Stimulated activated naive CD8-positive, alpha-beta T cell treated with anti-CD3 and anti-CD28 coated beads, Interleukin-15, amount 100 ng/mL, for 72 hours (primary cell): Measurements from ENCODE around the gene SHC2.

Experiments
- ATAC-seq: fragments of 150-1000 bp; cut with Tn5 transposase; 2 replicates; pipeline ENCODE4 v1.10.0; 2021; ENCODE audit warnings: mild to moderate bottlenecking, moderate library complexity
- DNase-seq, 2 donors: peaks; one replicate each; pipeline ENCODE4 v3.0.0; 2021 to 2022
- H3K27ac Mint-ChIP-seq, 2 donors: one replicate each; pipeline ENCODE4 v1.8.0; 2022; ENCODE audit warnings: mild to moderate bottlenecking in 2 of 2, mixed read lengths in 2 of 2, moderate library complexity in 2 of 2
- H3K27me3 Mint-ChIP-seq: one replicate; pipeline ENCODE4 v1.8.0; 2022; ENCODE audit warnings: mixed read lengths
- H3K4me1 Mint-ChIP-seq: one replicate; pipeline ENCODE4 v1.8.0; 2022; ENCODE audit warnings: mild to moderate bottlenecking, mixed read lengths
- H3K4me3 Mint-ChIP-seq, 2 donors: one replicate each; pipeline ENCODE4 v1.8.0; 2022; ENCODE audit warnings: mild to moderate bottlenecking in 2 of 2, mixed read lengths in 2 of 2, moderate library complexity in 1 of 2
- H3K9me3 Mint-ChIP-seq, 2 donors: one replicate each; pipeline ENCODE4 v1.8.0; 2022; ENCODE audit warnings: mixed read lengths in 2 of 2

SHC2 gene

GRCh38 chr19:447816-448560 lies 12.8 kb downstream of the SHC2 start:
- no peak overlapping the region for H3K27ac Mint-ChIP-seq

DNA sequence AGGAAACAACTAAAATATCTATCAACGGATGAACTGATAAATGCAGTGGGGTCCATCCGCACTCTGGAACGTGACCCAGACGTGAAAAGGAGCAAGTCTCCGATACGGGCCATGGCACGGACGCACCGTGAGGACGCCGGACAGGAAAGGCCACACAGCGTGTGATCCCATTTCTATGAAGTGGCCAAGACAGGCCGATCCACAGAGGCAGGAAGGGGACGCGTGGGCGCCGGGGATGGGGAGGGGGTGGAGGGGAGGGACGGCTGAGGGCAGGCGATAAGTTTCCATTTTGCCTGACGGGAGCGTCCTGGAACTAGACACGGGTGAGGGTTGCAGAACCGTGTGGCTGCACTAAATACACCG lies 13.8 kb downstream of the SHC2 start:
- DNase-seq (no peak), ATAC-seq (no peak)
- H3K4me1 Mint-ChIP-seq, result no peaks in the 10 kb centered on the region
- H3K27ac Mint-ChIP-seq, result no peak overlapping the region
- H3K4me3 Mint-ChIP-seq, result no peak overlapping the region
- H3K9me3 Mint-ChIP-seq, result peaks cover 7 to 12% of the 10 kb centered on the region in 2 donors
- H3K27me3 Mint-ChIP-seq, result peaks cover 9% of the 10 kb centered on the region

More at GRCh38 chr19:447816-448560, 12.8 kb downstream of the SHC2 start:
- Mint-ChIP-seq H3K4me3 (no peak overlapping the region), H3K27me3 (peaks cover 6% of the 10 kb centered on the region), H3K4me1 (no peaks in the 10 kb centered on the region), H3K9me3 (peaks cover 6 to 8% of the 10 kb centered on the region in 2 donors)
- ATAC-seq, result no peak
- DNase-seq, result no peak

GRCh38 chr19:444677-445210 lies 16.1 kb downstream of the SHC2 start:
- peaks cover 6 to 10% of the 10 kb centered on the region in 2 donors for H3K9me3 Mint-ChIP-seq
- H3K4me1 Mint-ChIP-seq, result peaks cover 5% of the 10 kb centered on the region
- H3K27ac Mint-ChIP-seq, result no peak overlapping the region
- no peak overlapping the region for H3K4me3 Mint-ChIP-seq
- DNase-seq (no peak), ATAC-seq (no peak)
- peaks cover 32% of the 10 kb centered on the region for H3K27me3 Mint-ChIP-seq

DNA sequence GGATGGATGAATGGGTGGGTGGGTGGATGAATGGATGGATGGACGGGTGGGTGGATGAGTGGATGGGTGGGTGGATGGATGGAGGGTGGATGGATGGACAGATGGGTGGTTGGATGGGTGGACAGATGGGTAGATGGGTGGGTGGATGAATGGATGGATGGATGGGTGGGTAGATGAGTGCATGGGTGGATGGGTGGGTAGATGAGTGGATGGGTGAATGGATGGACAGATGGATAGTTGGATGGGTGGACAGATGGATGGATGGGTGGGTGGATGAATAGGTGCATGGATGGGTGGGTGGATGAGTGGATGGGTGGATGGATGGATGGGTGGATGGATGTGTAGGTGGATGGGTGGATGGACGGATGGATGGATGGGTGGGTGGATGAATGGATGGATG lies 17.8 kb downstream of the SHC2 start:
- Mint-ChIP-seq H3K4me3 (no peak overlapping the region), H3K4me1 (peaks cover 5% of the 10 kb centered on the region), H3K9me3 (peaks cover 6 to 10% of the 10 kb centered on the region in 2 donors), H3K27me3 (peaks cover 31% of the 10 kb centered on the region), H3K27ac (no peak overlapping the region)
- no peak for DNase-seq
- no peak for ATAC-seq

GRCh38 chr19:442085-442484 lies 18.7 kb downstream of the SHC2 start:
- Mint-ChIP-seq H3K9me3 (peaks cover 6 to 10% of the 10 kb centered on the region in 2 donors), H3K4me1 (peaks cover 5% of the 10 kb centered on the region), H3K27me3 (peaks cover 40% of the 10 kb centered on the region), H3K4me3 (no peak overlapping the region), H3K27ac (no peak overlapping the region)
- no peak for DNase-seq
- ATAC-seq, result no peak

DNA sequence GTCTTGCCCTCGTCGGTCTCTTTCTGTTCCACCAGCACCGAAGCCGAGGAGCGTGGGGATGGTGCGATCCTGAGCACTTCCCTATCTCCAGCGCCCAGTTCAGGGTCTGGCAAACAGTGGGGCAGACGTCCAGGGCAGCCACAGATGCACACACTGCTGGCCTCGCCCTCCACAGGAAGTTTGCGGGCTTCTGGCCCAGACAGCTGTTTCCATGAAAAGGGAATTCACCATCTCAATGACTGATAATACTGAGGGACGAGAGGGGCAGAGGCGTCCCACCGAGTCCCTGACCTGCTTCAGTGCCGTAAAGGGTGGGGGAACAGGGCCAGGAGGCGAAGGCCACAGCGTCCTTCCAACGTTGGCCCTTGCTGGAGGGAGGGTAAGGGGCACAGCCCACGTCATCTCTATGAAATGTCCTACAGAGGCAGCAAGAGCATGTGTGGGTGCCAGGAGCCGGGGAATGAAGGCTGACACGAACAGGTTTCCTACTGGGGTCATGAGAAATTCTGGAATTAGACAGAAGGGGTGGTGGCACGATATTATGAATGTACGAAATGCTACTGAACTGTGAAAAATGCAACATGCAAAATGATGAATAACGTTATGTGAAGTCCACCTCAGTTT lies 19.5 kb downstream of the SHC2 start:
- H3K4me3 Mint-ChIP-seq, result no peak overlapping the region
- H3K27me3 Mint-ChIP-seq, result peaks cover 42% of the 10 kb centered on the region
- peaks cover 6 to 10% of the 10 kb centered on the region in 2 donors for H3K9me3 Mint-ChIP-seq
- peak overlapping the region in 1 of 2 donors; percentile 57 for H3K27ac Mint-ChIP-seq
- ATAC-seq (no peak), DNase-seq (no peak)
- peaks cover 5% of the 10 kb centered on the region for H3K4me1 Mint-ChIP-seq

DNA sequence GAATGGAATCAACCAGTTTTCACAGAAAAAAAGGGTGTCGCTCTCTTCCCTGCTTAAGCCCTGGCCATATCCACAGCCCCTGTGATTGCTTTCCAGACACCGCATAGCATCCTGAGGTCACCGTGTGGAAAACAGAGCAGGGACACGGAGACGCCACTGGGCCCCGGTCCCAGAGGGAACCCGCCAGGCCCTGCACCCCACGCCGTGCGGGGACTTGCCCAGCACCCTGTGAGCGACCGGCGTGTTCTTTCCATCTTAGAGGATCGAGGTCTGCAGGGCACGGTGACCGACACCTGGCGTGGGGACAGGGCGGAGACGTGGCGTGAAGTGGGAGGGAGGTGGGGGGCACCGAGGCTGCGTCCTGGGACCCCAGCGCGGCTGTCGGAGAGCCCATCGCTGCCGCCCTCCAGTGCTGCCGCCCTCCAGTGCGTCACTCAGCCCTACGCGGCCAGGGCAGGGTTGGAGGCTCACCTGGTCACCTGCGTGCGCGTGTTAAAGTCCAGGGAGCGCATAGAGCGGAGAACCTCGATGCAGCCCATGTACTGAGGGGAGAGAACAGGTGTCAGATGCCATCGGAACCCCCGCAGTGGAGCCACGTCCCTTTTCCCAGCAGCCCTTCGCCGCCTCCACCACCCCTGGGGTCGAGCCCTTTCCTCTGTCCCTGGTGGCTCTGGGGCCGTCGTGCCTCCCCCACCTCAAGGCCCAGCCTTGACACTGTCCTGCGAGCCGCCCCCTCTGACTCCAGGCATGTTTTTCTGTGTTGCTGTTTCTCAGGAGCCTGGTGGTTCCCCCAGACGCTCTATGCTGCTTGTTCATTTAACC lies 20.2 kb downstream of the SHC2 start:
- no peak for DNase-seq
- H3K9me3 Mint-ChIP-seq, result peaks cover 6 to 10% of the 10 kb centered on the region in 2 donors
- peaks cover 5% of the 10 kb centered on the region for H3K4me1 Mint-ChIP-seq
- H3K27ac Mint-ChIP-seq, result peak overlapping the region in 1 of 2 donors; percentile 57
- ATAC-seq, result peak; percentile 33
- no peak overlapping the region for H3K4me3 Mint-ChIP-seq
- peaks cover 42% of the 10 kb centered on the region for H3K27me3 Mint-ChIP-seq

DNA sequence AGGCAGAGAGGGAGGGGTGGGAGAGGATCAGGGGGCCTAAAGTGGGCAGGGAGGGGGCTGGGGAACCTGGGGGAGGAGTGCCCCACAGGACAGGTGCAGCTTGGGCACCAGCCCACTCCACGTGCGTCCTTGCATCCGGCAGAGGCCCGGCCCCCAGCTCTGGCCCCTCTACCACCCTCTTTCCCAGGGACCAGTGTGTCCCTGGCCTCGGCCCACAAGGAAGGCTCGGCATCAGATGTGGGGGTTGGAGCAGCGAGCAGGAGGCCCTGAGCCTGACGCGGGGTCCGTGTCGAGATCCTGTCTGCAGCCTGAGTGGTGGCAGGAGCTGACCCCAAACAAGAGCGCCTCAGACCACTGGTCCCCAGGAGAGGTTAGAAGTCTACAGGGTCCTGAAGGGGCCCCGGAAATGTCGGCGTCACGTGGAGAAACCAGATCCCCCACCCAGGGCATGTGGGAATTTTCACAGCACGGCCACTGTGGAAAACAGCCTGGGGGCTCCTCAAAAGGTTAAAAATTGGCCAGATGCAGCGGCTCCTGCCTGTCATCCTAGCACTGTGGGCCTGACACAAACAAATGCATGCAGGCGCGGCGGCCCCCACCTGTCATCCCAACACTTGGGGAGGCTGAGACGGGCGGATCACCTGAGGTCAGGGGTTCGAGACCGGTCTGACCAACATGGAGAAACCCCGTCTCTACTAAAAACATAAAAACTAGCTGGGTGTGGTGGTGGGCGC lies 21.5 kb downstream of the SHC2 start:
- no peak for DNase-seq
- Mint-ChIP-seq H3K4me3 (no peak overlapping the region), H3K27ac (peak overlapping the region in 1 of 2 donors; percentile 34), H3K27me3 (peaks cover 42% of the 10 kb centered on the region), H3K4me1 (peaks cover 5% of the 10 kb centered on the region), H3K9me3 (peaks cover 6 to 10% of the 10 kb centered on the region in 2 donors)
- ATAC-seq, result no peak

DNA sequence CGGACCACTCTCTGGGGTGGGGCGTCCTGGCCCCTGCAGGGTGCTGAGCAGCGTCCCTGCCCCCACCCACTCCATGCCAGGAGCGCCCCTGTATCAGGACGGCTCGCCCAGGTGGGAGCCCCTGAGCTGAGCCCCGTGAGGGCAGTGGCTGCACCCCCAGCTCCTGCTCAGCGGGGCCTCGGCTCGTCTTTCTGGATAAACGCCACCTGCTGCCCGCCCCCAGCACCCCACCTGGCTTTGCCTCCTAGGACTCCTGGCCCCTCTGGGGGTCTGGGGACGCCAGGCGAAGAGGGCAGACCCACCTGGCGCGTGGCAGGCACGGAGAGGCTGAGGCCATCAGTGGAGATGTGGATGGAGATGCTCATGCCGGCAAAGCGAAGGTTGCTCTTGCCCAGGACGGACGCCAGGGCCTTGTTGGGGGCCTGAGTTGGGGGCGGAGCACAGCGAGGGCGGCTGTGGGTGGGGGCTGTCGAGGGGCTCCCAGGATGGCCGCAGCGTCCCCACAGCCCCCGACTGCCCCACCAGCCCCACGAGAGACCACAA lies 22.3 kb downstream of the SHC2 start:
- DNase-seq (no peak), ATAC-seq (no peak)
- Mint-ChIP-seq H3K4me3 (no peak overlapping the region), H3K27me3 (peaks cover 42% of the 10 kb centered on the region), H3K9me3 (peaks cover 6 to 10% of the 10 kb centered on the region in 2 donors), H3K27ac (no peak overlapping the region), H3K4me1 (peaks cover 5% of the 10 kb centered on the region)

DNA sequence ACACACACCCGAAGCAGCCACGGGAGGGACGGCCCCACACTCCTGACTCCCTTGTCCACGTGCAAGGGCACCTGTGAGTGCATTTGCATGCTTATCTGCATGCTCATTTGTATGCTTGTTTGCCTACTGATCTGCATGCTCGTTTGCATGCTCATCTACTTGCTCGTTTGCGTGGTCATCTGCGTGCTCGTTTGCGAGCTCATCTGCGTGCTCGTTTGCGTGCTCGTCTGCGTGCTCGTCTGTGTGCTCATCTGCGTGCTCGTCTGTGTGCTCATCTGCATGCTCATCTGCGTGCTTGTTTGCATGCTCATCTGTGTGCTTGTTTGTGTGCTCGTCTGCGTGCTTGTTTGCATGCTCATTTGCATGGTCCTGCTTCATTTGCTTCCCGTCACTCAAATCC lies 23.8 kb downstream of the SHC2 start:
- Mint-ChIP-seq H3K27ac (no peak overlapping the region), H3K4me3 (no peak overlapping the region), H3K27me3 (peaks cover 40% of the 10 kb centered on the region), H3K9me3 (peaks cover 4 to 6% of the 10 kb centered on the region in 2 donors), H3K4me1 (peaks cover 5% of the 10 kb centered on the region)
- no peak for ATAC-seq
- no peak for DNase-seq

DNA sequence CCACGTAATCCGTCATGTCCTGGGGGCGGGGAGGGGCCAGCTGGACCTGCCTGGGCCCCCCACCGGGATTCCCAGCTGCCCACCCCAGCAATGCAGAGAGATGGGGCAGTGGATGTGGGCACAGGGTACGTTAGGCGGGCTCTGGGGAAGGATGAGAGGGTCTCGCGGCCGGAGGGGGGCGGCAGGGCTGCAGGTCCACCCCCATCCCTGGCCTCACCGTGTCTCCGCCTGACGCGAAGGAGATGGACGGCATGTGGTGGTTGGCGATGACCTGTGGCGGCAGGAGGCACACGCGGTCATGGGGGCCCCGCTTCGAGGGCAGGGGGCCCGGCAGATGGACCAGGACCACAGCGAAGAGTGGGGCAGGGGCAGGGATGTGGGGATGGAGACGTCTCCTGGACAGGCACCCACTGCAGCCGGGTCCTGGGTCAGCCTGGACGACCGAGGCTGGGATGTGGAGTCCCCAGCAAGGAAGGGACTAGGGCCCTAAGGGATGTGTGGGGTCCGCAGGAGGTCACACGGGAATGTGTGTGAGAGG lies 24.4 kb downstream of the SHC2 start:
- Mint-ChIP-seq H3K9me3 (peaks cover 0 to under 1% of the 10 kb centered on the region in 2 donors), H3K4me1 (peaks cover 5% of the 10 kb centered on the region), H3K4me3 (no peak overlapping the region), H3K27ac (no peak overlapping the region), H3K27me3 (peaks cover 35% of the 10 kb centered on the region)
- ATAC-seq, result no peak
- no peak for DNase-seq

- Mint-ChIP-seq H3K4me3 (no peak overlapping the region), H3K27ac (no peak overlapping the region), H3K9me3 (peaks cover 0 to 4% of the 10 kb centered on the region in 2 donors), H3K27me3 (peaks cover 28% of the 10 kb centered on the region), H3K4me1 (peaks cover under 1% of the 10 kb centered on the region)
- ATAC-seq (no peak), DNase-seq (no peak)
These were observed 25.0 kb downstream of the SHC2 start for GRCh38 chr19:435707-436412.

GRCh38 chr19:435056-435706 lies 25.7 kb downstream of the SHC2 start:
- peaks cover 0 to 4% of the 10 kb centered on the region in 2 donors for H3K9me3 Mint-ChIP-seq
- ATAC-seq, result no peak
- H3K4me3 Mint-ChIP-seq, result no peak overlapping the region
- no peaks in the 10 kb centered on the region for H3K4me1 Mint-ChIP-seq
- no peak overlapping the region for H3K27ac Mint-ChIP-seq
- DNase-seq, result no peak
- peaks cover 22% of the 10 kb centered on the region for H3K27me3 Mint-ChIP-seq
